ENCODE data around the gene KLHDC10.
"Not testable (repeated sequence)": the region's sequence is repeated elsewhere in the genome, so short reads cannot be mapped to it uniquely, and the experiment has no call there.

Gene KLHDC10

GRCh38 chr7:130064580-130064926, 5.8 kb upstream of the KLHDC10 start:
- not testable (repeated sequence) for H3K9me3 Mint-ChIP-seq; H3K4me1 Mint-ChIP-seq; H3K36me3 Mint-ChIP-seq; H3K27me3 Mint-ChIP-seq; ATAC-seq (ENCODE audit: low read depth); DNase-seq (ENCODE audit: low spot score in 2 of 2); H3K27ac Mint-ChIP-seq; H3K4me3 Mint-ChIP-seq

GRCh38 chr7:130065500-130066152, 4.7 kb upstream of the KLHDC10 start:
- ATAC-seq (ENCODE audit: low read depth): no peak
- peaks cover 2% of the 10 kb centered on the region for H3K36me3 Mint-ChIP-seq
- DNase-seq (ENCODE audit: low spot score in 2 of 2): no peak
- H3K27me3 Mint-ChIP-seq: no peaks in the 10 kb centered on the region
- H3K4me3 Mint-ChIP-seq: no peak overlapping the region
- H3K27ac Mint-ChIP-seq: no peak overlapping the region
- H3K4me1 Mint-ChIP-seq: no peaks in the 10 kb centered on the region
- no peaks in the 10 kb centered on the region for H3K9me3 Mint-ChIP-seq

GRCh38 chr7:130069179-130069977, 956 bp upstream of the KLHDC10 start:
- H3K27me3 Mint-ChIP-seq: no peaks in the 10 kb centered on the region
- peak overlapping the region; percentile 91 for H3K4me3 Mint-ChIP-seq
- H3K4me1 Mint-ChIP-seq: peaks cover 23% of the 10 kb centered on the region
- peaks cover 9% of the 10 kb centered on the region for H3K36me3 Mint-ChIP-seq
- no peaks in the 10 kb centered on the region for H3K9me3 Mint-ChIP-seq
- peak overlapping the region; percentile 83 for H3K27ac Mint-ChIP-seq
- no peak for DNase-seq (ENCODE audit: low spot score in 2 of 2)
- no peak for ATAC-seq (ENCODE audit: low read depth)

GRCh38 chr7:130070861-130071622, 708 bp downstream of the KLHDC10 start:
- peak overlapping the region; percentile 91 for H3K4me3 Mint-ChIP-seq
- DNase-seq (ENCODE audit: low spot score in 2 of 2) (no peak), ATAC-seq (ENCODE audit: low read depth) (no peak)
- H3K9me3 Mint-ChIP-seq: no peaks in the 10 kb centered on the region
- H3K36me3 Mint-ChIP-seq: peaks cover 9% of the 10 kb centered on the region
- peaks cover 27% of the 10 kb centered on the region for H3K4me1 Mint-ChIP-seq
- no peaks in the 10 kb centered on the region for H3K27me3 Mint-ChIP-seq
- H3K27ac Mint-ChIP-seq: peak overlapping the region; percentile 83

GRCh38 chr7:130071701-130072622, 1.6 kb downstream of the KLHDC10 start:
- Mint-ChIP-seq H3K36me3 (peaks cover 9% of the 10 kb centered on the region), H3K27me3 (no peaks in the 10 kb centered on the region), H3K4me3 (peak overlapping the region; percentile 0), H3K4me1 (peaks cover 27% of the 10 kb centered on the region), H3K27ac (peak overlapping the region; percentile 83), H3K9me3 (no peaks in the 10 kb centered on the region)
- ATAC-seq (ENCODE audit: low read depth) (peak; percentile 35), DNase-seq (ENCODE audit: low spot score in 2 of 2) (peak; percentile 47 to 70)

- Mint-ChIP-seq H3K27me3 (no peaks in the 10 kb centered on the region), H3K4me1 (peaks cover 15% of the 10 kb centered on the region), H3K9me3 (no peaks in the 10 kb centered on the region), H3K27ac (no peak overlapping the region), H3K4me3 (no peak overlapping the region), H3K36me3 (peaks cover 16% of the 10 kb centered on the region)
- ATAC-seq (ENCODE audit: low read depth) (no peak), DNase-seq (ENCODE audit: low spot score in 2 of 2) (no peak)
These were observed 9.6 kb downstream of the KLHDC10 start for GRCh38 chr7:130079846-130080394.

GRCh38 chr7:130083497-130083896, 13.2 kb downstream of the KLHDC10 start:
- not testable (repeated sequence) for H3K4me3 Mint-ChIP-seq; H3K27ac Mint-ChIP-seq; DNase-seq (ENCODE audit: low spot score in 2 of 2); H3K27me3 Mint-ChIP-seq; H3K9me3 Mint-ChIP-seq; ATAC-seq (ENCODE audit: low read depth)
- peaks cover 27% of the 10 kb centered on the region for H3K4me1 Mint-ChIP-seq
- peaks cover 18% of the 10 kb centered on the region for H3K36me3 Mint-ChIP-seq

- DNase-seq (ENCODE audit: low spot score in 2 of 2) (no peak), ATAC-seq (ENCODE audit: low read depth) (peak; percentile 59)
- H3K27me3 Mint-ChIP-seq: no peaks in the 10 kb centered on the region
- H3K27ac Mint-ChIP-seq: no peak overlapping the region
- H3K36me3 Mint-ChIP-seq: peaks cover 19% of the 10 kb centered on the region
- no peak overlapping the region for H3K4me3 Mint-ChIP-seq
- no peaks in the 10 kb centered on the region for H3K9me3 Mint-ChIP-seq
- peaks cover 27% of the 10 kb centered on the region for H3K4me1 Mint-ChIP-seq
These were observed 13.9 kb downstream of the KLHDC10 start for GRCh38 chr7:130084037-130084875.

- peaks cover 27% of the 10 kb centered on the region for H3K4me1 Mint-ChIP-seq
- H3K27me3 Mint-ChIP-seq; H3K27ac Mint-ChIP-seq; DNase-seq (ENCODE audit: low spot score in 2 of 2); H3K9me3 Mint-ChIP-seq; ATAC-seq (ENCODE audit: low read depth); H3K4me3 Mint-ChIP-seq: not testable (repeated sequence)
- peaks cover 17% of the 10 kb centered on the region for H3K36me3 Mint-ChIP-seq
These were observed 14.9 kb downstream of the KLHDC10 start for GRCh38 chr7:130085235-130085634.

- H3K27me3 Mint-ChIP-seq: no peaks in the 10 kb centered on the region
- H3K36me3 Mint-ChIP-seq: peaks cover 21% of the 10 kb centered on the region
- H3K9me3 Mint-ChIP-seq: no peaks in the 10 kb centered on the region
- ATAC-seq (ENCODE audit: low read depth) (no peak), DNase-seq (ENCODE audit: low spot score in 2 of 2) (no peak)
- H3K4me1 Mint-ChIP-seq: peaks cover 37% of the 10 kb centered on the region
- no peak overlapping the region for H3K27ac Mint-ChIP-seq
- no peak overlapping the region for H3K4me3 Mint-ChIP-seq
These were observed 16.6 kb downstream of the KLHDC10 start for GRCh38 chr7:130086938-130087337.

- no peak overlapping the region for H3K4me3 Mint-ChIP-seq
- DNase-seq (ENCODE audit: low spot score in 2 of 2) (no peak), ATAC-seq (ENCODE audit: low read depth) (no peak)
- H3K9me3 Mint-ChIP-seq: no peaks in the 10 kb centered on the region
- no peaks in the 10 kb centered on the region for H3K27me3 Mint-ChIP-seq
- H3K36me3 Mint-ChIP-seq: peaks cover 21% of the 10 kb centered on the region
- no peak overlapping the region for H3K27ac Mint-ChIP-seq
- H3K4me1 Mint-ChIP-seq: peaks cover 40% of the 10 kb centered on the region
These were observed 17.0 kb downstream of the KLHDC10 start for GRCh38 chr7:130087364-130087763.

- peaks cover 31% of the 10 kb centered on the region for H3K4me1 Mint-ChIP-seq
- no peaks in the 10 kb centered on the region for H3K9me3 Mint-ChIP-seq
- no peak overlapping the region for H3K4me3 Mint-ChIP-seq
- H3K27me3 Mint-ChIP-seq: no peaks in the 10 kb centered on the region
- no peak for DNase-seq (ENCODE audit: low spot score in 2 of 2)
- H3K36me3 Mint-ChIP-seq: peaks cover 6% of the 10 kb centered on the region
- ATAC-seq (ENCODE audit: low read depth): no peak
- H3K27ac Mint-ChIP-seq: peak overlapping the region; percentile 75
These were observed 20.6 kb downstream of the KLHDC10 start for GRCh38 chr7:130090745-130091532.

Measured in memory B cell (primary cell).